ENCODE data around the gene ZNF638. TPM values are rescaled to one million over a fixed set of nuclear protein-coding genes. Genes with fewer than 3 reads are reported as not detected.

ZNF638 gene
- total and polyA plus RNA-seq, 2 of the 4 experiments (the other 2 are of a cell fraction): 46.4 to 129 TPM

DNA sequence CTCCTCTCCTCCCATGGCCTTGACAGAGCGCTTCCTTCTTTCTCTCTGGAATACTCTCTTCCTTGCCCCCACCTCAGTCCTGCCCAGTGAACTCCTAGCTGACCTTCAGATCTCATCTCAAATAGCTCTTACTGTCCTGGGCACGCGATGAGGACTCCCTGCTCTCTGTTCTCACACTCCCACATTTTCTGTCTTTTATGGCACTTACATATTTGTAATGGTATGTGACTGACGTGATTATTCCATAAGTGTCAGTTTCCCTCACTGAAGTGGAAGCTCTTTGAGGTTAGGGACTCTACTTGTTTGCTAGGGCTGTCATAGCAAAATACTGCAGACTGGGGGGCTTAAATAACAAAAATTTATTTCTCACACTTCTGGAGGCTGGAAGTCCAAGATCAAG is 120.1 kb downstream of the ZNF638 start:
- no peak overlapping the region for H3K56ac ChIP-seq (ENCODE audit: extremely low read depth, insufficient read depth, low read length)
- ChIA-PET POLR2A (ENCODE audit: unreplicated experiment) (no interaction called here), CTCF (no interaction called here)
- no peak overlapping the region for H3K18ac ChIP-seq (ENCODE audit: low read depth, low read length)
- H2AFZ ChIP-seq (replicated peaks; ENCODE audit: low read length, poor library complexity): no peak overlapping the region
- no peak overlapping the region for H3K4ac ChIP-seq (ENCODE audit: low read depth, low read length)
- intact Hi-C loops (cut with micrococcal nuclease): no loop called here
- H4K20me1 ChIP-seq (ENCODE audit: insufficient read depth, low read length): no peaks in the 10 kb centered on the region
- no peak overlapping the region for H3K23ac ChIP-seq (ENCODE audit: low read depth, low read length)
- no peak overlapping the region for H2BK20ac ChIP-seq (ENCODE audit: low read depth, low read length)
- H3K9ac ChIP-seq (ENCODE audit: low read depth, low read length): no peak overlapping the region
- no peak overlapping the region for H4K8ac ChIP-seq (ENCODE audit: low read depth in 2 of 2, low read length in 2 of 2)
- H3K9me1 ChIP-seq (ENCODE audit: insufficient read depth, low read length): no peaks in the 10 kb centered on the region
- H3K14ac ChIP-seq (replicated peaks; ENCODE audit: low read depth, low read length): no peak overlapping the region
- H2BK120ac ChIP-seq (ENCODE audit: low read depth, low read length): no peak overlapping the region
- no TSS peak for BruUV-seq (replicated peaks)
- H3K27ac ChIP-seq (ENCODE audit: insufficient read depth, low read length): no peak overlapping the region
- no peaks in the 10 kb centered on the region for H3K79me1 ChIP-seq (ENCODE audit: low read depth in 1 of 2, low read length in 2 of 2)
- ATAC-seq (ENCODE audit: low read depth) (no peak), DNase-seq (no peak)
- peaks cover 44% of the 10 kb centered on the region for H3K27me3 ChIP-seq (ENCODE audit: control insufficient read depth, insufficient read depth, low read length)
- H3K36me3 ChIP-seq (ENCODE audit: control insufficient read depth, insufficient read depth, low read length): no peaks in the 10 kb centered on the region
- in situ Hi-C loops (cut with MboI; ENCODE audit: low sequenced_read_pairs): no loop called here
- dilution Hi-C loops (cut with HindIII; ENCODE audit: low sequenced_read_pairs, unreplicated experiment): no loop called here
- TF ChIP-seq MAFK (IDR thresholded peaks at IDR 0.05; ENCODE audit: low read depth, low read length) (no peak), RFX5 (IDR thresholded peaks at IDR 0.05; ENCODE audit: low read depth, low read length) (no peak), MAZ (IDR thresholded peaks at IDR 0.05; ENCODE audit: borderline replicate concordance, low read depth, low read length) (no peak), CHD1 (IDR thresholded peaks at IDR 0.05; ENCODE audit: low read depth, low read length) (no peak), FOS (IDR thresholded peaks at IDR 0.05; ENCODE audit: low read depth, low read length) (no peak), RAD21 (IDR thresholded peaks at IDR 0.05; ENCODE audit: low read length) (no peak), BHLHE40 (IDR thresholded peaks at IDR 0.05; ENCODE audit: low read depth, low read length) (no peak), NFE2L2 (IDR thresholded peaks at IDR 0.05; ENCODE audit: low read depth, low read length) (no peak), SMC3 (IDR thresholded peaks at IDR 0.05; ENCODE audit: low read depth, low read length) (no peak), POLR2A (IDR thresholded peaks at IDR 0.05; ENCODE audit: low read depth, low read length) (no peak), CEBPB (IDR thresholded peaks at IDR 0.05; ENCODE audit: low read depth, low read length) (no peak), RCOR1 (IDR thresholded peaks at IDR 0.05; ENCODE audit: insufficient replicate concordance, low read length) (no peak)
- TF ChIP-seq, protein P1, sequence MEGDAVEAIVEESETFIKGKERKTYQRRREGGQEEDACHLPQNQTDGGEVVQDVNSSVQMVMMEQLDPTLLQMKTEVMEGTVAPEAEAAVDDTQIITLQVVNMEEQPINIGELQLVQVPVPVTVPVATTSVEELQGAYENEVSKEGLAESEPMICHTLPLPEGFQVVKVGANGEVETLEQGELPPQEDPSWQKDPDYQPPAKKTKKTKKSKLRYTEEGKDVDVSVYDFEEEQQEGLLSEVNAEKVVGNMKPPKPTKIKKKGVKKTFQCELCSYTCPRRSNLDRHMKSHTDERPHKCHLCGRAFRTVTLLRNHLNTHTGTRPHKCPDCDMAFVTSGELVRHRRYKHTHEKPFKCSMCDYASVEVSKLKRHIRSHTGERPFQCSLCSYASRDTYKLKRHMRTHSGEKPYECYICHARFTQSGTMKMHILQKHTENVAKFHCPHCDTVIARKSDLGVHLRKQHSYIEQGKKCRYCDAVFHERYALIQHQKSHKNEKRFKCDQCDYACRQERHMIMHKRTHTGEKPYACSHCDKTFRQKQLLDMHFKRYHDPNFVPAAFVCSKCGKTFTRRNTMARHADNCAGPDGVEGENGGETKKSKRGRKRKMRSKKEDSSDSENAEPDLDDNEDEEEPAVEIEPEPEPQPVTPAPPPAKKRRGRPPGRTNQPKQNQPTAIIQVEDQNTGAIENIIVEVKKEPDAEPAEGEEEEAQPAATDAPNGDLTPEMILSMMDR (conservative IDR thresholded peaks at IDR 0.05; ENCODE audit: low read depth, low read length): no peak
- TF ChIP-seq, protein P2, sequence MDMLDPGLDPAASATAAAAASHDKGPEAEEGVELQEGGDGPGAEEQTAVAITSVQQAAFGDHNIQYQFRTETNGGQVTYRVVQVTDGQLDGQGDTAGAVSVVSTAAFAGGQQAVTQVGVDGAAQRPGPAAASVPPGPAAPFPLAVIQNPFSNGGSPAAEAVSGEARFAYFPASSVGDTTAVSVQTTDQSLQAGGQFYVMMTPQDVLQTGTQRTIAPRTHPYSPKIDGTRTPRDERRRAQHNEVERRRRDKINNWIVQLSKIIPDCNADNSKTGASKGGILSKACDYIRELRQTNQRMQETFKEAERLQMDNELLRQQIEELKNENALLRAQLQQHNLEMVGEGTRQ (IDR thresholded peaks at IDR 0.05; ENCODE audit: low read depth, low read length): no peak
- TF ChIP-seq, protein P3, sequence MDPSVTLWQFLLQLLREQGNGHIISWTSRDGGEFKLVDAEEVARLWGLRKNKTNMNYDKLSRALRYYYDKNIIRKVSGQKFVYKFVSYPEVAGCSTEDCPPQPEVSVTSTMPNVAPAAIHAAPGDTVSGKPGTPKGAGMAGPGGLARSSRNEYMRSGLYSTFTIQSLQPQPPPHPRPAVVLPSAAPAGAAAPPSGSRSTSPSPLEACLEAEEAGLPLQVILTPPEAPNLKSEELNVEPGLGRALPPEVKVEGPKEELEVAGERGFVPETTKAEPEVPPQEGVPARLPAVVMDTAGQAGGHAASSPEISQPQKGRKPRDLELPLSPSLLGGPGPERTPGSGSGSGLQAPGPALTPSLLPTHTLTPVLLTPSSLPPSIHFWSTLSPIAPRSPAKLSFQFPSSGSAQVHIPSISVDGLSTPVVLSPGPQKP (IDR thresholded peaks at IDR 0.05; ENCODE audit: borderline replicate concordance, low read depth, low read length): no peak
- H3K4me2 ChIP-seq (ENCODE audit: low read depth, low read length): no peak overlapping the region
- no peak overlapping the region for H2AK9ac ChIP-seq (replicated peaks; ENCODE audit: low read depth, low read length, poor library complexity)
- H2AK5ac ChIP-seq (ENCODE audit: low read depth, low read length): no peak overlapping the region
- no peak overlapping the region for H4K91ac ChIP-seq (ENCODE audit: insufficient read depth, low read depth, low read length)
- H3K4me3 ChIP-seq (ENCODE audit: insufficient read depth, low read depth, low read length): no peak overlapping the region
- H3K4me1 ChIP-seq (ENCODE audit: control insufficient read depth, insufficient read depth, low read length): peaks cover 2% of the 10 kb centered on the region; the same call in 1 of the 2 replicates
- H3K9me3 ChIP-seq (ENCODE audit: control insufficient read depth, insufficient read depth, low read length): no peaks in the 10 kb centered on the region
- H2BK5ac ChIP-seq (ENCODE audit: low read depth, low read length, poor library complexity, severe bottlenecking): no peak overlapping the region
- H4K5ac ChIP-seq (ENCODE audit: low read depth, low read length): no peak overlapping the region
- H2BK15ac ChIP-seq (ENCODE audit: low read depth, low read length): no peak overlapping the region
- WGBS, 2 experiments (ENCODE audit: extremely low coverage in 2 of 2, insufficient read length in 1 of 2): no CpG with 5 or more reads among the region's 4 CpGs

Measured in IMR-90 (cell line).